CD8-positive, alpha-beta memory T cell (primary cell): ENCODE data around the gene LMTK3. TPM values are rescaled to one million over a fixed set of nuclear protein-coding genes. Genes with fewer than 3 reads are reported as not detected.
"Not testable (repeated sequence)": the region's sequence is repeated elsewhere in the genome, so short reads cannot be mapped to it uniquely, and the experiment has no call there.

Source experiments
- CTCF ChIA-PET: fragments of 350-600 bp; sonication (Branson Sonifier 250); formaldehyde crosslinking; loops from one replicate; lab custom pipeline; 2021; ENCODE audit warnings: antibody characterized with exemption; lab: Charles Lee
- POLR2A ChIA-PET: fragments of 350-600 bp; sonication (Branson Sonifier 250); formaldehyde crosslinking; loops from one replicate; lab custom pipeline; 2021; ENCODE audit warnings: antibody characterized with exemption; lab: Charles Lee
- DNase-seq, 5 donors: peaks; one replicate each; pipeline versions ENCODE4 v3.0.0 to v3.0.0-alpha.2; 2020 to 2022; ENCODE audit warnings: mixed read lengths in 1 of 5
- H3K27ac ChIP-seq: one replicate; pipeline ENCODE4 v1.7.0; 2013; ENCODE audit warnings: low read depth, mild to moderate bottlenecking, low read length, moderate library complexity
- H3K27me3 ChIP-seq: 2 replicates; pipeline ENCODE4 v1.7.0; 2013; ENCODE audit warnings: low read length, mild to moderate bottlenecking; ENCODE audit not compliant: insufficient read depth, poor library complexity, severe bottlenecking
- H3K36me3 ChIP-seq: 2 replicates; pipeline ENCODE4 v1.7.0; 2013; ENCODE audit warnings: mild to moderate bottlenecking, low read length, moderate library complexity; ENCODE audit not compliant: insufficient read depth
- H3K4me1 ChIP-seq: 2 replicates; pipeline ENCODE4 v1.7.0; 2013; ENCODE audit warnings: mild to moderate bottlenecking, low read length, moderate library complexity; ENCODE audit not compliant: insufficient read depth
- H3K4me3 ChIP-seq: 2 replicates; pipeline ENCODE4 v1.7.0; 2013; ENCODE audit warnings: mild to moderate bottlenecking, low read length
- H3K9me3 ChIP-seq: 2 replicates; pipeline ENCODE4 v1.7.0; 2013; ENCODE audit warnings: mild to moderate bottlenecking, low read length
- H3K27ac Mint-ChIP-seq, 8 donors: one replicate each; pipeline ENCODE4 v1.8.0; 2020 to 2021; ENCODE audit warnings: mixed read lengths in 8 of 8, mild to moderate bottlenecking in 6 of 8, inconsistent platforms in 3 of 8, moderate library complexity in 3 of 8
- H3K27me3 Mint-ChIP-seq, 2 donors: one replicate each; pipeline ENCODE4 v1.8.0; 2020 to 2021; ENCODE audit warnings: mixed read lengths in 2 of 2, mild to moderate bottlenecking in 1 of 2, moderate library complexity in 1 of 2
- H3K36me3 Mint-ChIP-seq, 3 donors: one replicate each; pipeline ENCODE4 v1.8.0; 2020 to 2021; ENCODE audit warnings: mixed read lengths in 3 of 3, inconsistent platforms in 1 of 3, mild to moderate bottlenecking in 1 of 3
- H3K4me1 Mint-ChIP-seq, 3 donors: one replicate each; pipeline ENCODE4 v1.8.0; 2020 to 2021; ENCODE audit warnings: mixed read lengths in 3 of 3, inconsistent platforms in 1 of 3, mild to moderate bottlenecking in 1 of 3
- H3K4me3 Mint-ChIP-seq, 7 donors: one replicate each; pipeline ENCODE4 v1.8.0; 2020 to 2021; ENCODE audit warnings: mixed read lengths in 7 of 7, mild to moderate bottlenecking in 6 of 7, moderate library complexity in 4 of 7, inconsistent platforms in 2 of 7
- H3K9me3 Mint-ChIP-seq, 5 donors: one replicate each; pipeline ENCODE4 v1.8.0; 2020 to 2022; ENCODE audit warnings: mixed read lengths in 5 of 5, mild to moderate bottlenecking in 3 of 5, moderate library complexity in 2 of 5, inconsistent platforms in 1 of 5
- polyA plus RNA-seq: library from polyadenylated mRNA; unstranded; fragments of 300-500 nt; fragmentation: Illumina TruSeq; gene quantifications from one replicate; pipeline ENCODE4 v1.2.3, GENCODE V29; 2021
- total RNA-seq, 2 experiments: library from RNA; stranded (reverse); gene quantifications; one replicate each; pipeline ENCODE4 v1.2.3, GENCODE V29; 2021

Gene LMTK3
- total and polyA plus RNA-seq, 3 experiments from 2014 or later, result 4.6 to 4.7 TPM; not detected in 1

GRCh38 chr19:48543121-48543710 lies 31.6 kb upstream of the LMTK3 start:
- H3K4me1 Mint-ChIP-seq, result no peaks in the 10 kb centered on the region
- no peaks in the 10 kb centered on the region for H3K27me3 ChIP-seq
- DNase-seq, result no peak
- no peaks in the 10 kb centered on the region for H3K4me1 ChIP-seq
- CTCF ChIA-PET, result no interaction called here
- H3K9me3 Mint-ChIP-seq, result no peaks in the 10 kb centered on the region
- no peak overlapping the region for H3K4me3 Mint-ChIP-seq
- POLR2A ChIA-PET, result no interaction called here
- H3K27ac ChIP-seq, result no peak overlapping the region
- H3K36me3 ChIP-seq, result no peaks in the 10 kb centered on the region
- peaks cover 4% of the 10 kb centered on the region in 2 donors for H3K27me3 Mint-ChIP-seq
- H3K27ac Mint-ChIP-seq, result no peak overlapping the region
- no peaks in the 10 kb centered on the region for H3K9me3 ChIP-seq
- no peaks in the 10 kb centered on the region for H3K36me3 Mint-ChIP-seq
- H3K4me3 ChIP-seq, result no peak overlapping the region

GRCh38 chr19:48541813-48542212 lies 30.2 kb upstream of the LMTK3 start:
- no peaks in the 10 kb centered on the region for H3K4me1 Mint-ChIP-seq
- ChIA-PET CTCF (no interaction called here), POLR2A (no interaction called here)
- Histone ChIP-seq H3K4me1 (no peaks in the 10 kb centered on the region), H3K27me3 (no peaks in the 10 kb centered on the region), H3K27ac (no peak overlapping the region), H3K36me3 (no peaks in the 10 kb centered on the region), H3K4me3 (no peak overlapping the region), H3K9me3 (no peaks in the 10 kb centered on the region)
- no peak overlapping the region for H3K27ac Mint-ChIP-seq
- H3K9me3 Mint-ChIP-seq, result no peaks in the 10 kb centered on the region
- no peak overlapping the region for H3K4me3 Mint-ChIP-seq
- peaks cover 3 to 7% of the 10 kb centered on the region in 2 donors for H3K27me3 Mint-ChIP-seq
- no peaks in the 10 kb centered on the region for H3K36me3 Mint-ChIP-seq
- no peak for DNase-seq

GRCh38 chr19:48540110-48540509 lies 28.5 kb upstream of the LMTK3 start:
- ChIA-PET POLR2A (interaction anchor here (0.8 kb wide), 1 partner anchor 79 kb away, joined by 4 read pairs; the partner anchor contains the start of gene RPL18), CTCF (no interaction called here)
- Mint-ChIP-seq H3K9me3 (no peaks in the 10 kb centered on the region), H3K27ac (no peak overlapping the region), H3K4me1 (no peaks in the 10 kb centered on the region), H3K36me3 (no peaks in the 10 kb centered on the region), H3K27me3 (peaks cover 4 to 5% of the 10 kb centered on the region in 2 donors), H3K4me3 (no peak overlapping the region)
- Histone ChIP-seq H3K4me1 (no peaks in the 10 kb centered on the region), H3K4me3 (no peak overlapping the region), H3K27me3 (no peaks in the 10 kb centered on the region), H3K36me3 (no peaks in the 10 kb centered on the region), H3K27ac (no peak overlapping the region), H3K9me3 (no peaks in the 10 kb centered on the region)
- no peak for DNase-seq

GRCh38 chr19:48539503-48540096 lies 28.0 kb upstream of the LMTK3 start:
- CTCF ChIA-PET, result no interaction called here

GRCh38 chr19:48538057-48538456 lies 26.4 kb upstream of the LMTK3 start:
- CTCF ChIA-PET, H3K36me3 Mint-ChIP-seq, H3K9me3 Mint-ChIP-seq: not testable (repeated sequence)

More at GRCh38 chr19:48539503-48540096, 28.0 kb upstream of the LMTK3 start:
- Mint-ChIP-seq H3K27ac (no peak overlapping the region), H3K4me3 (peak overlapping the region in 1 of 7 donors; percentile 36), H3K9me3 (no peaks in the 10 kb centered on the region), H3K4me1 (no peaks in the 10 kb centered on the region), H3K36me3 (no peaks in the 10 kb centered on the region), H3K27me3 (peaks cover 4 to 5% of the 10 kb centered on the region in 2 donors)
- Histone ChIP-seq H3K27me3 (no peaks in the 10 kb centered on the region), H3K9me3 (no peaks in the 10 kb centered on the region), H3K4me3 (no peak overlapping the region), H3K27ac (no peak overlapping the region), H3K4me1 (no peaks in the 10 kb centered on the region), H3K36me3 (no peaks in the 10 kb centered on the region)
- no peak for DNase-seq
- POLR2A ChIA-PET, result no interaction called here

GRCh38 chr19:48537541-48537940 lies 25.9 kb upstream of the LMTK3 start:
- no peaks in the 10 kb centered on the region for H3K9me3 ChIP-seq
- H3K4me3 Mint-ChIP-seq, result no peak overlapping the region
- ChIA-PET POLR2A (no interaction called here), CTCF (no interaction called here)
- H3K4me1 ChIP-seq, result no peaks in the 10 kb centered on the region
- H3K27ac ChIP-seq, result no peak overlapping the region
- no peaks in the 10 kb centered on the region for H3K27me3 ChIP-seq
- no peak for DNase-seq
- H3K9me3 Mint-ChIP-seq, result no peaks in the 10 kb centered on the region
- H3K36me3 Mint-ChIP-seq, result no peaks in the 10 kb centered on the region
- H3K27ac Mint-ChIP-seq, result no peak overlapping the region
- no peak overlapping the region for H3K4me3 ChIP-seq
- no peaks in the 10 kb centered on the region for H3K36me3 ChIP-seq
- H3K4me1 Mint-ChIP-seq, result no peaks in the 10 kb centered on the region
- peaks cover 4 to 7% of the 10 kb centered on the region in 2 donors for H3K27me3 Mint-ChIP-seq

More at GRCh38 chr19:48538057-48538456, 26.4 kb upstream of the LMTK3 start:
- H3K4me1 Mint-ChIP-seq, H3K27ac Mint-ChIP-seq, H3K27me3 Mint-ChIP-seq, H3K27me3 ChIP-seq, POLR2A ChIA-PET, DNase-seq, H3K36me3 ChIP-seq, H3K4me3 ChIP-seq, H3K9me3 ChIP-seq, H3K27ac ChIP-seq, H3K4me1 ChIP-seq, H3K4me3 Mint-ChIP-seq: not testable (repeated sequence)

- DNase-seq, result no peak
- Histone ChIP-seq H3K4me3 (no peak overlapping the region), H3K4me1 (no peaks in the 10 kb centered on the region), H3K36me3 (no peaks in the 10 kb centered on the region), H3K9me3 (no peaks in the 10 kb centered on the region), H3K27ac (no peak overlapping the region), H3K27me3 (no peaks in the 10 kb centered on the region)
- H3K27ac Mint-ChIP-seq, result no peak overlapping the region
- POLR2A ChIA-PET, result no interaction called here
- no peak overlapping the region for H3K4me3 Mint-ChIP-seq
- H3K4me1 Mint-ChIP-seq, result no peaks in the 10 kb centered on the region
- H3K27me3 Mint-ChIP-seq, result peaks cover 7 to 17% of the 10 kb centered on the region in 2 donors
- peaks cover 0 to 5% (median 0%) of the 10 kb centered on the region in 3 donors for H3K36me3 Mint-ChIP-seq
- CTCF ChIA-PET, result no interaction called here
- peaks cover 2 to 11% (median 5%) of the 10 kb centered on the region in 5 donors for H3K9me3 Mint-ChIP-seq
These were observed 22.1 kb upstream of the LMTK3 start for GRCh38 chr19:48533770-48534169.

GRCh38 chr19:48530770-48531169 lies 19.1 kb upstream of the LMTK3 start:
- ChIA-PET CTCF (no interaction called here), POLR2A (no interaction called here)
- Histone ChIP-seq H3K36me3 (no peaks in the 10 kb centered on the region), H3K9me3 (no peaks in the 10 kb centered on the region), H3K27ac (no peak overlapping the region), H3K4me3 (no peak overlapping the region), H3K4me1 (no peaks in the 10 kb centered on the region), H3K27me3 (no peaks in the 10 kb centered on the region)
- no peak for DNase-seq
- H3K27ac Mint-ChIP-seq, result no peak overlapping the region
- peaks cover 0 to 20% (median 0%) of the 10 kb centered on the region in 3 donors for H3K36me3 Mint-ChIP-seq
- H3K4me1 Mint-ChIP-seq, result no peaks in the 10 kb centered on the region
- peaks cover 14 to 32% (median 27%) of the 10 kb centered on the region in 5 donors for H3K9me3 Mint-ChIP-seq
- H3K27me3 Mint-ChIP-seq, result peaks cover 4 to 13% of the 10 kb centered on the region in 2 donors
- H3K4me3 Mint-ChIP-seq, result no peak overlapping the region
